Neutrophil (primary cell): Measurements from ENCODE around the gene HSF4.

Source experiments
- H3K27ac ChIP-seq: fragments of 200-600 bp; sonication (generic); 2 replicates; pipeline ENCODE4 v1.5.1; 2016; ENCODE audit warnings: mild to moderate bottlenecking, moderate library complexity
- H3K27me3 ChIP-seq: fragments of 200-600 bp; sonication (generic); 2 replicates; pipeline ENCODE4 v1.6.0; 2016; ENCODE audit warnings: mild to moderate bottlenecking
- H3K36me3 ChIP-seq: fragments of 200-600 bp; sonication (generic); 2 replicates; pipeline ENCODE4 v1.5.1; 2017
- H3K4me1 ChIP-seq, 2 experiments: fragments of 200-600 bp in 1 of 2; sonication (generic) in 1 of 2; 1 replicate in 1 of 2; 2 replicates in 1 of 2; pipeline versions ENCODE4 v1.5.1 to v1.6.1; 2013 to 2016; ENCODE audit warnings: low read depth in 1 of 2, low read length in 1 of 2, mild to moderate bottlenecking in 1 of 2, moderate library complexity in 1 of 2; ENCODE audit not compliant: control insufficient read depth in 1 of 2, insufficient read depth in 1 of 2
- H3K4me3 ChIP-seq, 2 experiments: fragments of 200-600 bp in 1 of 2; sonication (generic) in 1 of 2; 1 replicate in 1 of 2; 2 replicates in 1 of 2; pipeline ENCODE4 v1.5.1; 2013 to 2016; ENCODE audit warnings: low read depth in 1 of 2, low read length in 1 of 2, mild to moderate bottlenecking in 1 of 2, moderate library complexity in 1 of 2
- H3K9me3 ChIP-seq: fragments of 200-600 bp; sonication (generic); 2 replicates; pipeline ENCODE4 v1.5.1; 2016
- TF ChIP-seq, protein P1 (sequence below): fragments of 200-600 bp; sonication (generic); IDR thresholded peaks from 2 replicates; pipeline ENCODE4 v1.5.1; 2016; ENCODE audit warnings: antibody characterized with exemption

HSF4 gene

DNA sequence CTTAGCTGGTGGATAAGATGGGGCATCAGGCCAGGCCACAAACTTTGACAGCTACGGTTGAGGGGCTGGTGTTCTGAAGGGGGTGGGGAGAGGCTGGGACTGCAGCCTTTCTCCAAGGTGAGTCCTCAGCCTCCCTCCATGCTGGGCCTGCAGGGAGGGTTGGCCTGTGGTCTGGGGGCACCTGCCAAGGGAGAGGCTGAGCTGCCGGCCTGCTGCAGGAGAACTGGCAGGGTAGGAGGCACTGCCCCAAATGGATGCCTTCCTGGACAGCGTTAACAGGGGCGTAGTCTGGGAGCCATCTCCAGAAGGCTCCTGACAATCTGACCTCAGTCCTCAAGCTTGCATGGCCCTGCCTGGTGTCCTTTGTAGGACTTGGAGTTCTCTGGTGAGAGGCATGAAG, 39.5 kb downstream of the HSF4 start:
- Histone ChIP-seq H3K27ac (no peak overlapping the region), H3K36me3 (peaks cover 80% of the 10 kb centered on the region), H3K9me3 (no peaks in the 10 kb centered on the region), H3K4me3 (no peak overlapping the region), H3K27me3 (no peaks in the 10 kb centered on the region), H3K4me1 (no peaks in the 10 kb centered on the region)
- TF ChIP-seq, protein P1, sequence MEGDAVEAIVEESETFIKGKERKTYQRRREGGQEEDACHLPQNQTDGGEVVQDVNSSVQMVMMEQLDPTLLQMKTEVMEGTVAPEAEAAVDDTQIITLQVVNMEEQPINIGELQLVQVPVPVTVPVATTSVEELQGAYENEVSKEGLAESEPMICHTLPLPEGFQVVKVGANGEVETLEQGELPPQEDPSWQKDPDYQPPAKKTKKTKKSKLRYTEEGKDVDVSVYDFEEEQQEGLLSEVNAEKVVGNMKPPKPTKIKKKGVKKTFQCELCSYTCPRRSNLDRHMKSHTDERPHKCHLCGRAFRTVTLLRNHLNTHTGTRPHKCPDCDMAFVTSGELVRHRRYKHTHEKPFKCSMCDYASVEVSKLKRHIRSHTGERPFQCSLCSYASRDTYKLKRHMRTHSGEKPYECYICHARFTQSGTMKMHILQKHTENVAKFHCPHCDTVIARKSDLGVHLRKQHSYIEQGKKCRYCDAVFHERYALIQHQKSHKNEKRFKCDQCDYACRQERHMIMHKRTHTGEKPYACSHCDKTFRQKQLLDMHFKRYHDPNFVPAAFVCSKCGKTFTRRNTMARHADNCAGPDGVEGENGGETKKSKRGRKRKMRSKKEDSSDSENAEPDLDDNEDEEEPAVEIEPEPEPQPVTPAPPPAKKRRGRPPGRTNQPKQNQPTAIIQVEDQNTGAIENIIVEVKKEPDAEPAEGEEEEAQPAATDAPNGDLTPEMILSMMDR, result no peak

DNA sequence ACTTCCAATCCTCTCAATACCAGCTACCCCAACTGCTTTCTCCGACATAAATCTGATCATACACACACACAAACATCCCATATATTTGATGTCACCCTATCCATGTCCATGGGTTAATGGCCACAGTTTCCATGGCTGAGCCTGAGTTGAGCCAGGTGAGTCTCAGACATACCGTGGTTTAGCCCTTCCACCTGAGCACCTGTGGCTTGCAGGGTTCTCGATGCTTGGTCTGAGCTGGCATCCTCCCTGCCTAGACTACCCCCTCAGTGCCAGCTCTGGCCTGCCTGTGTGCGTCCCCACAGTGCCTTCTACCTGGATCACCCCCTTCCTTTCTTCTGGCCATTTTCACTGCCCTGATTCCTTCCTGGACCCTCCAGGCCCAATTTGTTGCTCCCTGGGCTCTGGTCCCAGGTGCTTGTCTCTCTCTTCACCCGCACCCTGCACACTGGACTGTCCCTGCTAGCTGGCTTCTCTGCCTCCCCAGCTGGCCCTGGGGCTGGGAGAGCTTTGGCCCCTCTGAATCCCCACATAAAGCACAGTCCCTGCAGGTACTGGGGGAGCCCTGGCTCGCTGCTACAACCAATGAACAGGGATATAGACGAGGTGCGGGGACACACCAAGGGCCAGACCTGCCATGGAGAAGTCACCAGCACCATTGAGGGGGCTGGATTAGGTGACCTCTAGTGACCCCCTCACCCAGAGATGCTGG, 41.7 kb downstream of the HSF4 start:
- peaks cover 72% of the 10 kb centered on the region for H3K36me3 ChIP-seq

DNA sequence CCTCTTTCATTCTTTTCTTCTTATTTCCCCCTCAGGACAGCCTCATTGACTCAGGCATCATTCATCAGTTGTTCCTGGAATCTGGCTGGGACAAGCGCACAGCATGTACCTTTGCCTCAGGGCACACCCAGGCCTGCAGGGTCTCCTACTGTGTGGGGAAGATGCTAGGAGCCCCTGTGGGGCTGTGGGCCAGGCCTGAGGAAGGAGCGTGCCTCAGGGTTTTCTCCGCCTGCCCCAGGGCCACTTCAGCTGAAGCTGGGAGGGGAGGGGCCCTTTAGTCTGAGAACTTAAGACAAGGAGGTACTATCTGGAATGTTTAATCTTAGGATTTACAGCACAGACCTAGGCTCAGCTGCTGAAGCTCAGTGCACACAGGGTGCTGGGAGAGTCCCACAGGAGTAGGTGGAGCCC, 42.3 kb downstream of the HSF4 start:
- Histone ChIP-seq H3K4me1 (no peaks in the 10 kb centered on the region), H3K27me3 (no peaks in the 10 kb centered on the region), H3K36me3 (peaks cover 70% of the 10 kb centered on the region), H3K27ac (no peak overlapping the region), H3K4me3 (no peak overlapping the region), H3K9me3 (no peaks in the 10 kb centered on the region)
- TF ChIP-seq, protein P1, result no peak

More for the DNA sequence above, 41.7 kb downstream of the HSF4 start:
- no peak overlapping the region for H3K4me3 ChIP-seq
- no peaks in the 10 kb centered on the region for H3K4me1 ChIP-seq
- H3K27ac ChIP-seq, result no peak overlapping the region
- TF ChIP-seq, protein P1, result no peak
- no peaks in the 10 kb centered on the region for H3K9me3 ChIP-seq
- H3K27me3 ChIP-seq, result no peaks in the 10 kb centered on the region

DNA sequence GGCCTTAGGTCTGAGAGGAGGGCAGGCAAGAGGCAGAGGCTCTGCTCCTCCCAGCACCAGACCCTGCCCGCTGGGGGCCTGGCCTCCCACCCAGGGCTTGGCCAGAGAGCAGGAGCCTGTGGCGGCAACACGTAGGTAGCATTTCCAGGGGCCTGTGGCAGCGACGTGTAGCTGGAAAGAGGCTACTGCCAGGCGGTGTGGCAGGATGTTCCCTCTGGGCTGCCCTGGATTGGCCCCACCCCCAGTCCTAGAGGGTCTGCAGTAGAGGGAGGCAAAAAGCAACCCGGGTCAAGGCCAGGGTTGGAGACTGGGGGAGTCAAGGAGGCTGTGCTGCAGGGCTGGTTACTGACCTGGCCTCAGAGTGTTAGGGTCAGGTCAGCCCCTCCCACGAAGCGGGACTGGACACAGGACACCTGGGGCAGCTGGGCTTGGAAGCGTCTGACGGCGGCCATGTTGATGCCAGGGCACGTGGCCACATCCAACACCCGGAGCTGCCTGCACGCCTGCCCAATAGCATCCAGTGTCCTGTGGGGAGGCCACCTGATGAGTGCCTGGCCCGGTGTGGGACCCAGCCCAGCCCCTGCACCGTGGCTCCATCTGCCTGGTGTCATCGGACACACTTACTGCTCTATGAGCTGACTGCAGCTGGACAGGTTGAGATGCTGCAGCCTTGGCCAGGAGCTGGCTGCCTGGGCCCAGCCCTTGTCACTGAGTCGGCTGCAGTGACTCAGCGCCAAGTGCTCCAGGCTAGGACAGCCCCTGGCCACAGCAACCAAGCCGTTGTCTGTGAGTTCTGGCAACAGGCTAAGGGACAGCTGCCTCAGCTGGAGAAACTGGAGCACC, 42.9 kb downstream of the HSF4 start:
- H3K27ac ChIP-seq, result no peak overlapping the region
- H3K36me3 ChIP-seq, result peaks cover 64% of the 10 kb centered on the region
- H3K27me3 ChIP-seq, result no peaks in the 10 kb centered on the region
- TF ChIP-seq, protein P1, result no peak
- no peaks in the 10 kb centered on the region for H3K4me1 ChIP-seq
- no peaks in the 10 kb centered on the region for H3K9me3 ChIP-seq
- H3K4me3 ChIP-seq, result no peak overlapping the region

DNA sequence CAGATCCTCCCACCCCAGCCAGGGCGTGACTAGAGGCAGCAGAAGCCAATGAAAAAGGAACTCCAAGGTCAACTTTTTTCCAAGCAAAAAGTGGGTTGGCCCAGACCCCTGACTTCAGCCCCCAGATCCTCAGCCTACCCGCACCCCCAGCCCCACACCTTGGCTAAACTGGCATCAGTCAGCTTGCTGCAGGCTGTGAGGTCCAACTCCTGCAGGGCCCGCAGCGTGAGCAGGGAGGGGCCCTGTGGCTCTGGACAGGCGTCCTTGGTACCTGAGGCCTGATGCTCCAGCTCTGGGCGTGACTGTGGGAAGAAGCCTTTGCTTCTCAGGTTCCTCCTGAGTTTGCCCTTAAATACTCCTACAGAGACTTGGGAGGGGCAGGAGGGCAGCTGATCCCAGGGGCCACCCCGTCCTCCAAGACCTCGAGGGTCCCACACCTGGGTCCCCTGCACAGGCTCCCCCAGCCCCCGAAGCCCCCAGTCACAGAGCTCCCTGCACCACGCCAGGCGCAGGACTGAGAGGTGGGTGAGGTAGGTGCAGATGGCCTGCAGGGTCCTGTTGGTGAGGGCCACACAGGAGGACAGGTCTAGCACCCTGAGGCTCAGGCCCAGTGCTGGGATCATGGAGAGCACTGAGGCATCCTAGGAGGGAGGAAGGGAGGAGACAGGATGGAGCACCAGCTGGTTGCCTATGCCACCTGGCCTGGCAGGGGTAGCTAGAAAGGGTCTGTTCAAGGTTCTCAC, 43.8 kb downstream of the HSF4 start:
- Histone ChIP-seq H3K9me3 (no peaks in the 10 kb centered on the region), H3K27me3 (no peaks in the 10 kb centered on the region), H3K4me3 (no peak overlapping the region), H3K36me3 (peaks cover 55% of the 10 kb centered on the region), H3K27ac (no peak overlapping the region), H3K4me1 (peaks cover 7 to 8% of the 10 kb centered on the region in 2 experiments)
- TF ChIP-seq, protein P1, result no peak
